LNCaP clone FGC (cell line): ENCODE data around the gene NFX1.
"Not testable (repeated sequence)": the region's sequence is repeated elsewhere in the genome, so short reads cannot be mapped to it uniquely, and the experiment has no call there.

Experiments
- DNase-seq: peaks from one replicate; pipeline ENCODE4 v3.0.0-alpha.2; 2011; ENCODE audit warnings: low read depth
- H3K4me3 ChIP-seq: 2 replicates; pipeline ENCODE4 v1.5.1; 2011; ENCODE audit warnings: mild to moderate bottlenecking, low read depth, low read length, control low read depth
- CTCF ChIP-seq: IDR thresholded peaks from 2 replicates; pipeline ENCODE4 v1.5.1; 2012; ENCODE audit warnings: mild to moderate bottlenecking; ENCODE audit not compliant: control insufficient read depth, insufficient read depth; ENCODE audit errors: extremely low read depth

Gene NFX1

GRCh38 chr9:33378121-33378795, 87.9 kb downstream of the NFX1 start:
- DNase-seq = no peak
- no peak overlapping the region for H3K4me3 ChIP-seq
- no peak for TF ChIP-seq CTCF

GRCh38 chr9:33379666-33380389, 89.5 kb downstream of the NFX1 start:
- DNase-seq = no peak
- H3K4me3 ChIP-seq = no peak overlapping the region
- no peak for TF ChIP-seq CTCF

- TF ChIP-seq CTCF = no peak
- DNase-seq = no peak
Measured at GRCh38 chr9:33380390-33381094, 90.2 kb downstream of the NFX1 start.

GRCh38 chr9:33381231-33381791, 91.0 kb downstream of the NFX1 start:
- no peak for DNase-seq
- TF ChIP-seq CTCF = no peak
- H3K4me3 ChIP-seq = no peak overlapping the region

More at GRCh38 chr9:33380390-33381094, 90.2 kb downstream of the NFX1 start:
- H3K4me3 ChIP-seq = no peak overlapping the region

GRCh38 chr9:33382397-33382796, 92.1 kb downstream of the NFX1 start:
- not testable (repeated sequence) for DNase-seq, H3K4me3 ChIP-seq

- not testable (repeated sequence) for DNase-seq, H3K4me3 ChIP-seq
Measured at GRCh38 chr9:33383396-33383795, 93.1 kb downstream of the NFX1 start.

GRCh38 chr9:33385536-33385935, 95.2 kb downstream of the NFX1 start:
- DNase-seq, H3K4me3 ChIP-seq: not testable (repeated sequence)

- H3K4me3 ChIP-seq, DNase-seq: not testable (repeated sequence)
Measured at GRCh38 chr9:33385979-33386640, 95.8 kb downstream of the NFX1 start.

GRCh38 chr9:33386641-33386996, 96.3 kb downstream of the NFX1 start:
- not testable (repeated sequence) for DNase-seq, H3K4me3 ChIP-seq

- DNase-seq, H3K4me3 ChIP-seq: not testable (repeated sequence)
Measured at GRCh38 chr9:33386998-33387397, 96.7 kb downstream of the NFX1 start.
